Keratinocyte (primary cell): Measurements from ENCODE around the gene ATG9B. TPM values are rescaled to one million over a fixed set of nuclear protein-coding genes. Genes with fewer than 3 reads are reported as not detected.

ENCODE experiments used
- DNase-seq: peaks from one replicate; pipeline ENCODE4 v3.0.0-alpha.2; 2011; ENCODE audit warnings: low read depth, missing footprints, low spot score
- FAIRE-seq: peaks from 2 replicates; lab custom pipeline; 2011; peaks lifted over from hg19 to GRCh38; lab: Jason Lieb, UNC
- H2AFZ ChIP-seq: 2 replicates; pipeline ENCODE4 v1.6.0; 2012; ENCODE audit warnings: low read length, control low read depth, inconsistent platforms; ENCODE audit not compliant: control insufficient read depth
- H3K27ac ChIP-seq: 2 replicates; pipeline ENCODE4 v1.5.1; 2011; ENCODE audit warnings: low read length; ENCODE audit not compliant: control insufficient read depth, insufficient read depth
- H3K27me3 ChIP-seq: 3 replicates; pipeline ENCODE4 v1.6.0; 2011; ENCODE audit warnings: low read length; ENCODE audit not compliant: control insufficient read depth, insufficient read depth; ENCODE audit errors: extremely low read depth
- H3K36me3 ChIP-seq, 2 experiments: 2 replicates in 1 of 2; 3 replicates in 1 of 2; pipeline ENCODE4 v1.5.1; 2011; ENCODE audit warnings: low read length in 2 of 2, mild to moderate bottlenecking in 1 of 2; ENCODE audit not compliant: control insufficient read depth in 2 of 2, insufficient read depth in 2 of 2; ENCODE audit errors: extremely low read depth in 1 of 2
- H3K4me1 ChIP-seq: 3 replicates; pipeline ENCODE4 v1.5.1; 2011; ENCODE audit warnings: low read length; ENCODE audit not compliant: control insufficient read depth, insufficient read depth; ENCODE audit errors: extremely low read depth
- H3K4me2 ChIP-seq: 3 replicates; pipeline ENCODE4 v1.6.0; 2011; ENCODE audit warnings: low read depth, low read length; ENCODE audit not compliant: control insufficient read depth, insufficient read depth; ENCODE audit errors: extremely low read depth
- H3K4me3 ChIP-seq, 3 experiments: fragments of 200-600 bp in 1 of 3; sonication (generic) in 1 of 3; 2 replicates in 2 of 3; 3 replicates in 1 of 3; pipeline ENCODE4 v1.5.1; 2011 to 2016; ENCODE audit warnings: low read length in 3 of 3, mild to moderate bottlenecking in 3 of 3, control low read depth in 2 of 3, inconsistent platforms in 1 of 3, low read depth in 1 of 3, mixed read lengths in 1 of 3, mixed run types in 1 of 3, moderate library complexity in 1 of 3; ENCODE audit not compliant: control insufficient read depth in 2 of 3, insufficient read depth in 2 of 3; ENCODE audit errors: extremely low read depth in 1 of 3
- H3K79me2 ChIP-seq: 2 replicates; pipeline ENCODE4 v1.6.0; 2012; ENCODE audit warnings: low read length; ENCODE audit not compliant: control insufficient read depth, insufficient read depth
- H3K9ac ChIP-seq: 3 replicates; pipeline ENCODE4 v1.6.0; 2011; ENCODE audit warnings: low read length; ENCODE audit not compliant: control insufficient read depth, insufficient read depth; ENCODE audit errors: extremely low read depth
- H3K9me1 ChIP-seq: 3 replicates; pipeline ENCODE4 v1.6.0; 2011; ENCODE audit warnings: low read length; ENCODE audit not compliant: control insufficient read depth, insufficient read depth; ENCODE audit errors: extremely low read depth
- H3K9me3 ChIP-seq: 2 replicates; pipeline ENCODE4 v1.5.1; 2012; ENCODE audit warnings: low read depth, low read length; ENCODE audit not compliant: control insufficient read depth
- H4K20me1 ChIP-seq: 3 replicates; pipeline ENCODE4 v1.6.0; 2011; ENCODE audit warnings: low read length; ENCODE audit not compliant: control insufficient read depth, insufficient read depth; ENCODE audit errors: extremely low read depth
- CTCF ChIP-seq, 3 experiments: IDR thresholded peaks in 1 of 3; conservative IDR thresholded peaks in 1 of 3; optimal IDR thresholded peaks in 1 of 3; 2 replicates in 2 of 3; 3 replicates in 1 of 3; pipeline versions ENCODE3 to v1.5.1; 2011; ENCODE audit warnings: low read length in 3 of 3, mild to moderate bottlenecking in 3 of 3, moderate library complexity in 2 of 3, control low read depth in 1 of 3, inconsistent platforms in 1 of 3; ENCODE audit not compliant: insufficient read depth in 2 of 3; ENCODE audit errors: extremely low read depth in 1 of 3
- EZH2 ChIP-seq: IDR thresholded peaks from one replicate; pipeline ENCODE4 v1.6.1; 2012; ENCODE audit warnings: inconsistent platforms, mild to moderate bottlenecking, low read length, moderate library complexity
- dilution Hi-C: fragments of 300-500 bp; cut with MboI; formaldehyde crosslinking; loops from one replicate; pipeline ENCODE4 v1.7.0; 2020; ENCODE audit warnings: low sequenced_read_pairs; ENCODE audit not compliant: extremely low pct_ligation_motif_present
- polyA plus RNA-seq, 5 experiments: library from polyadenylated mRNA; depleted of rRNA in 3 of 5; stranded (reverse) in 3 of 5; stranded (forward) in 1 of 5; unstranded in 1 of 5; fragments of >200 nt; gene quantifications; 1 replicate in 1 of 5; 2 replicates in 3 of 5; 3 replicates in 1 of 5; pipeline versions ENCODE4 v1.2.1 to v1.2.3, GENCODE V29; 2011 to 2012; ENCODE audit warnings: missing spikeins in 2 of 5, low read depth in 1 of 5, low replicate concordance in 1 of 5

Gene ATG9B
- polyA plus RNA-seq, 1 donor (not counting 4 experiments of a cell fraction or from before 2014, with no cell fraction given): 0.12 TPM

GRCh38 chr7:150975536-150976319 lies 48.6 kb downstream of the ATG9B start:
- no peaks in the 10 kb centered on the region for H3K9me1 ChIP-seq
- H3K27ac ChIP-seq: no peak overlapping the region
- H3K4me3 ChIP-seq: peak overlapping the region in 1 of 3 experiments; percentile 18
- TF ChIP-seq EZH2 (no peak), CTCF (optimal IDR thresholded peaks at IDR 0.05 in 1 of 3, IDR thresholded peaks at IDR 0.05 in 1 of 3, conservative IDR thresholded peaks at IDR 0.05 in 1 of 3; ENCODE audit: extremely low read depth in 1 of 3, insufficient read depth in 2 of 3, low read length in 3 of 3) (no peak)
- DNase-seq (no peak), FAIRE-seq (no peak)
- no peaks in the 10 kb centered on the region for H4K20me1 ChIP-seq
- H3K9me3 ChIP-seq: no peaks in the 10 kb centered on the region
- no peak overlapping the region for H3K9ac ChIP-seq
- dilution Hi-C loops: no loop called here
- H3K27me3 ChIP-seq: peaks cover 72% of the 10 kb centered on the region
- H3K79me2 ChIP-seq: no peaks in the 10 kb centered on the region
- H3K4me1 ChIP-seq: peaks cover 2% of the 10 kb centered on the region
- H3K36me3 ChIP-seq: no peaks in the 10 kb centered on the region
- H3K4me2 ChIP-seq: no peak overlapping the region
- H2AFZ ChIP-seq: no peak overlapping the region

- Histone ChIP-seq H3K4me2 (peak overlapping the region; percentile 60), H3K9ac (no peak overlapping the region), H4K20me1 (no peaks in the 10 kb centered on the region), H3K4me3 (peak overlapping the region in 2 of 3 experiments; percentile 18 to 22), H3K79me2 (no peaks in the 10 kb centered on the region), H3K27me3 (peaks cover 69% of the 10 kb centered on the region), H3K27ac (no peak overlapping the region), H3K9me1 (no peaks in the 10 kb centered on the region), H2AFZ (peak overlapping the region; percentile 22), H3K4me1 (peaks cover 2% of the 10 kb centered on the region), H3K9me3 (no peaks in the 10 kb centered on the region), H3K36me3 (no peaks in the 10 kb centered on the region)
- TF ChIP-seq EZH2 (peak; percentile 10), CTCF (optimal IDR thresholded peaks at IDR 0.05 in 1 of 3, IDR thresholded peaks at IDR 0.05 in 1 of 3, conservative IDR thresholded peaks at IDR 0.05 in 1 of 3; ENCODE audit: extremely low read depth in 1 of 3, insufficient read depth in 2 of 3, low read length in 3 of 3) (peak in 1 of 3 experiments; percentile 29)
- dilution Hi-C loops: no loop called here
- no peak for DNase-seq
- no peak for FAIRE-seq
Measured at GRCh38 chr7:150974468-150975391, 49.6 kb downstream of the ATG9B start.
